Fibroblast of skin of right biceps (primary cell): Measurements from ENCODE around the gene NPAS3.

Source experiments
- DNase-seq: peaks from one replicate; pipeline ENCODE4 v3.0.0-alpha.2; 2013

Gene NPAS3

GRCh38 chr14:33490555-33490954 is 551.9 kb downstream of the NPAS3 start:
- no peak for DNase-seq

GRCh38 chr14:33491112-33491511 is 552.4 kb downstream of the NPAS3 start:
- DNase-seq, result no peak

DNA sequence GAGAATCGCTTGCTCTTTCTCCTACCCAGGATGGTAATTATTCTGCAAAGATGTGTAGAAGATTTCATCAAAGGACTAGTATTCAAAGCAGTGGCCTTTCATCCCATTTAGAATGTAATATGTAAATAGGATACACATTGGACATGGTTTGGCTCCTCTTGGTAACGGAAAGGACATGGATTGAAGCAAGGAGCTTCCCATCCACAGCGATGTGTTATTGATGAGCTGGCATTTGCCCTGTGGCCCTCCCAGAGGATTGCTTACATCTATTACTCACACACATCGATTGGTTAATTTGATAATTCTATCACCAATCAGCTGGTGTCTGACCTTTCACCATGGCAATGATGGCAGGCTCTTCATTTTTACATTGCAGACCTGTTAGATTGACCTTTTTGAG is 553.8 kb downstream of the NPAS3 start:
- no peak for DNase-seq

- no peak for DNase-seq
These were observed 554.6 kb downstream of the NPAS3 start for GRCh38 chr14:33493266-33493665.

- no peak for DNase-seq
These were observed 555.3 kb downstream of the NPAS3 start for GRCh38 chr14:33493990-33494389.

DNA sequence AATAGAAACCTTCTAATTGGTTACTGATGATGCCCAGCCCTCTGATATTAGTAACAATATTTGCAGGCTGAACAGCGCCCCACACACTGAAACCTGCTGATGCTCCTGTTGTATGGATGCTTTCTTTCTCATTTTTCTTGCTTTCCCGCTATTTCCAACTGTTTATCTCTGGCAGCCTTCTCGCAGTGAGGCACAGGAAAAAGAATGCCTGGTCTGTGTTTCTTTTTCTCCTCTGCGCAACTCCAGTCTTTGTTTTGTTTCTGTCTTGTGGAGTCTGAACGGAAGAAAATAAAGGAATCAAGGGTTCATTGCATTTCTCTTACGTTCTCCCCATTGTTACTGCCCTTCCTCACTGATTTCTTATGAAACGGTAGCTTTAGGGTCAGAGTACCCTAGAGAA is 561.0 kb downstream of the NPAS3 start:
- DNase-seq, result no peak

- DNase-seq, result no peak
These were observed 565.8 kb downstream of the NPAS3 start for GRCh38 chr14:33504246-33505099.

- DNase-seq, result no peak
These were observed 566.7 kb downstream of the NPAS3 start for GRCh38 chr14:33505266-33505962.

DNA sequence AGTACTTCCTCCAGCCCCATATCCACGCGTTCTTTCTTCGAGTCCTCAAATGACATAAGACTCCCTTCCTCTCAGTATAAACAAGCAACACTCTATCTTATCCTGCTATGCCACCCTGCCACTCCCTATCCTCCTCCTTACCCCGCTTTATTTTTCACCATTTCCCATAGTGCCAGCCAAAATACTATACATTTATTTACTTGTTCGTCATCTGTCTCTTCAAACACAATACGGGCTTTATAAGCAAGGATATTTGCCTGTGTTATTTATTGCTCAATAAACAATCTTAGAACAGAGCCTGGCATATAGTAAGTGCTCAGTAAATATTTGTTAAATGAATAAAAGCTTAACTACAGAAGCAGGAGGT is 567.3 kb downstream of the NPAS3 start:
- DNase-seq, result no peak

- DNase-seq, result no peak
These were observed 569.7 kb downstream of the NPAS3 start for GRCh38 chr14:33508126-33509062.

- DNase-seq, result no peak
These were observed 570.8 kb downstream of the NPAS3 start for GRCh38 chr14:33509454-33509853.

DNA sequence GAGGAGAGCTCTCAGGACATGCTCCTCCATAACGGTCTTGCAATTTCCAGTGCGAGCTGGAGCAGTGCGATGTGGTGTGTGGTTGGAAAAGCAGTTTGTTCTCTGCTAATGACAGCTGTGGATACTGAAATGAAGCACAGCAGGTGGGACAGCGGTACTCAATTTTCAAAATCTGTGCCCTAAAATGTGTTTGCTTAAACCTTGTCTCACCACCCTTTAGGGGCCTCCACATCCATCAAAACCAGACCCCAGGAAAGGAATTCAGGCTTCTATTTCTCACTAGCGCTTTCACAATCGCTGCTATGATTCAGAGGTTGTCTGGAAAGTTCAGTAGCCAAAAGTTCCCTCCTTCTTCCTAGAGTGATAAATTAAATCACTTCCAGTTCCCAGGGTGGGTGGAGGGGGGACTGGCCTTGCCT is 571.4 kb downstream of the NPAS3 start:
- DNase-seq, result peak; percentile 82

GRCh38 chr14:33510991-33511390 is 572.3 kb downstream of the NPAS3 start:
- no peak for DNase-seq

- peak; percentile 76 for DNase-seq
These were observed 573.4 kb downstream of the NPAS3 start for GRCh38 chr14:33511851-33512640.

- DNase-seq, result no peak
These were observed 576.8 kb downstream of the NPAS3 start for GRCh38 chr14:33515441-33515840.

DNA sequence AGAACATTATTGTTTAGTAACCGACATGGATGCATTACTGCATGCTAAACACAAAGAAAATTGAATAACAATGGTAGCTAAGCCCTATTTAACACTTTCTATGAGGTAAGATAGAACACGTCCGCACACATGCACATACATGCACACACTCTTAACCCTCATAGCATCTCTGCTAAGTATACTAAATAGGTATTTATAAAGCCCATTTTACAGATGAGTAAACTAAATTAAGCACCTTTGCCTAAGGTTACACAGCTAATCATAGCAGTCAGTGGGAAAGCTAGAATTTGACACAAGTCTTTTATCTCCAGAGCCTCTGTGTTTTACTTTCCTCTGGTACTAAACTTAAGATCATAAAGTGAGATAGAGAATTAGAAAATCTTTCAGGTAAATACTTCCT is 577.2 kb downstream of the NPAS3 start:
- DNase-seq, result no peak

DNA sequence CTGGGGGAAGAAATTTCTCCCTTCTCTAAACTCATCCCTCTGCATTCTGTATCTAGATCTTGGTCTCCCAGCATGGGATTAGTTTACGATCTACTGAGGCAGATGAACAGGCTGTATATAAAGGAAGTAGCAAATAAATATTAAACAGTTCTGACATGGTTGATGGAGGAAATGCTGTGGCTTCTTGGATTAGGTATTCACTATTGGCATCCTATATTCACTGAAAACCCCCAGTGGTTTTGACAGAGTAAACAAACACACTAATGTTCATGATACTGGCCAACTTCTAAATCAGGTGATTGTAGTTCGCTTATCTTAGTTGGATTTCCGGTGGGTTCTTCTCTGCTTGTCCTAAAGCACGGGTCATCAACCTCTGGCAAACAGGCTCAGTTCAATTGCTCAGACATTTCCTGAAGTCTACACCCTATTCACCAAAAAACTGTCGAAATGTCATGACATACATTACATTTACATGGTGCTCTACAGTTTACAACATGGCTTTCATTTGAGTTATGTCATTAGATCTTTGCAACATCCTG is 578.3 kb downstream of the NPAS3 start:
- DNase-seq, result no peak

GRCh38 chr14:33521192-33521591 is 582.5 kb downstream of the NPAS3 start:
- no peak for DNase-seq

- no peak for DNase-seq
These were observed 585.6 kb downstream of the NPAS3 start for GRCh38 chr14:33524244-33524643.

DNA sequence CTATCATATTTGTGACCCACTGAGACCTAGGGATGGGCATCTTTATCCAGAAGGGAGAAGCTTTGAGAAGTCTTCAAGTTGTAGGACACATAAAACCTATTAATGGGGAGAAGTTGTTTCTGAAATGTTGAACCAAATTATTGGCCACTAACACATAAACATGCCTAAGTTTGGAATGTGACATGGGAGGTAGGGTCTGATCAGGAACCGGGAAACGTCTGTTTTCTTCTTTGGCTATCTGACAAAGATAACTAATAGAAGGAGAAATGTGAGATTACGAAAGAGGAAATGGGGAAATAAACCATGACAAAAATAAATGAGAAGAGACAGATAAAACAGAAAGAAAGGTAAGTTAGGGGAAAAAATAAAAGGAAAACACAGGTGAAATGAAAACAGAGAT is 586.9 kb downstream of the NPAS3 start:
- peak; percentile 7 for DNase-seq

DNA sequence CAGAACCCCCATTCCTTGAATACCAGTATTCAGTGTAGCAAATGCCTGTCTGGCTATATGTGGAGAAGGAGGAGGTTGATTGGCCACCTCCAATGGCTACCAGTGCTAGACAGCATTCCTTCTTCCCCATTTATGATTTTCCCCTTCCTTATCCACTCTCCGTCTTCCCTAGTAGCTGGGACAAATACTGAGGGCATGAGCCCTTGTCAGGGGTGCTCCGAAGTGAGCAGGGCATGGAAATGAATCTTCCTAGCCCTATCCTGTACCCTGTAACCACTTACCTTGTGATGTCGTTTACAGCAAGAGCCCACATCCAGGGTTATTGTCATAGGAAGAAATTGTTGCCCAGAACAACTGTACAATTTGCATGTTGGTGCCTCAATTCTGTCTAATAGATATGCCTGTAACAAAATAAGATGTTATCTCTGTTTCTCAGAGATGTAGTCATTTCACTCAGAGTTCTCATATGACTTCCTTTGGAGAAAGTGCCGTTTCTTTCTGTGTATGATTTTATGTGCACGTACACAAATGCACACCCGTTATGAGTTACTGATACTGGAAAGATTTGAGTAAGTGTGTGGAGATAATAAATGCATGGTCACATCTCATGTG is 588.5 kb downstream of the NPAS3 start:
- no peak for DNase-seq

GRCh38 chr14:33528655-33529054 is 590.0 kb downstream of the NPAS3 start:
- DNase-seq, result no peak
